OCI-LY3 (cell line): ENCODE results near the gene NIPSNAP2.

Source experiments
- H2AFZ ChIP-seq: fragments of 200-600, 300-600 bp; shearing (Covaris generic); 2 replicates; pipeline ENCODE4 v1.6.0; 2014; ENCODE audit warnings: antibody characterized with exemption, low read depth, low read length
- H3K27ac ChIP-seq: fragments of 200-600, 300-600 bp; sonication (generic); 2 replicates; pipeline ENCODE4 v1.5.1; 2014; ENCODE audit warnings: mild to moderate bottlenecking, low read length, moderate library complexity, mixed read lengths
- H3K27me3 ChIP-seq: fragments of 200-600, 300-600 bp; sonication (generic); 2 replicates; pipeline ENCODE4 v1.6.1; 2014; ENCODE audit warnings: low read depth, low read length, mixed read lengths
- H3K36me3 ChIP-seq: fragments of 200-600, 300-600 bp; sonication (generic); replicated peaks from 2 replicates; pipeline ENCODE3; 2014; ENCODE audit warnings: low read depth, low read length, mixed read lengths
- H3K4me1 ChIP-seq: fragments of 300-600, 200-600 bp; sonication (generic); 2 replicates; pipeline ENCODE4 v1.6.1; 2014; ENCODE audit warnings: low read length, mixed read lengths
- H3K4me2 ChIP-seq: fragments of 200-600, 300-600 bp; sonication (generic); 2 replicates; pipeline ENCODE4 v1.6.1; 2014; ENCODE audit warnings: low read length, mixed read lengths
- H3K4me3 ChIP-seq: fragments of 300-600, 200-600 bp; sonication (generic); 2 replicates; pipeline ENCODE4 v1.5.1; 2014; ENCODE audit warnings: antibody characterized with exemption, mild to moderate bottlenecking, low read length, moderate library complexity
- H3K79me2 ChIP-seq: fragments of 300-600, 200-600 bp; shearing (Covaris generic); 2 replicates; pipeline ENCODE4 v1.6.1; 2014; ENCODE audit warnings: mild to moderate bottlenecking, low read length, mixed read lengths
- H3K9ac ChIP-seq: fragments of 300-600, 200-600 bp; shearing (Covaris generic); 2 replicates; pipeline ENCODE4 v1.6.0; 2014; ENCODE audit warnings: mild to moderate bottlenecking, low read length, moderate library complexity
- H3K9me3 ChIP-seq: fragments of 200-600, 300-600 bp; shearing (Covaris generic); 2 replicates; pipeline ENCODE4 v1.6.1; 2014; ENCODE audit warnings: low read length, mixed read lengths; ENCODE audit not compliant: insufficient read depth
- H4K20me1 ChIP-seq: fragments of 200-600, 300-600 bp; sonication (generic); 2 replicates; pipeline ENCODE4 v1.6.1; 2016; ENCODE audit warnings: low read length, mixed read lengths; ENCODE audit not compliant: insufficient read depth
- CTCF ChIP-seq: fragments of 200-600, 300-600 bp; sonication (generic); IDR thresholded peaks from 2 replicates; pipeline ENCODE4 v1.5.1; 2014; ENCODE audit warnings: antibody characterized with exemption, low read length, low read depth
- EZH2phosphoT487 ChIP-seq: fragments of 200-600 bp; shearing (Covaris generic); IDR thresholded peaks from 2 replicates; pipeline ENCODE4 v1.6.1; 2018; ENCODE audit warnings: antibody characterized with exemption, mixed run types, low read depth

Gene NIPSNAP2

GRCh38 chr7:55953707-55954475 lies 10.5 kb upstream of the NIPSNAP2 start:
- no peak overlapping the region for H2AFZ ChIP-seq
- H3K4me1 ChIP-seq: no peaks in the 10 kb centered on the region
- H3K36me3 ChIP-seq: peaks cover 17% of the 10 kb centered on the region
- H3K27me3 ChIP-seq: no peaks in the 10 kb centered on the region
- H3K9me3 ChIP-seq: no peaks in the 10 kb centered on the region
- TF ChIP-seq EZH2phosphoT487: no peak
- TF ChIP-seq CTCF: no peak
- H3K4me2 ChIP-seq: no peak overlapping the region
- H3K9ac ChIP-seq: no peak overlapping the region
- H3K79me2 ChIP-seq: peaks cover 26% of the 10 kb centered on the region
- H3K4me3 ChIP-seq: no peak overlapping the region
- no peak overlapping the region for H3K27ac ChIP-seq
- H4K20me1 ChIP-seq: no peaks in the 10 kb centered on the region

DNA sequence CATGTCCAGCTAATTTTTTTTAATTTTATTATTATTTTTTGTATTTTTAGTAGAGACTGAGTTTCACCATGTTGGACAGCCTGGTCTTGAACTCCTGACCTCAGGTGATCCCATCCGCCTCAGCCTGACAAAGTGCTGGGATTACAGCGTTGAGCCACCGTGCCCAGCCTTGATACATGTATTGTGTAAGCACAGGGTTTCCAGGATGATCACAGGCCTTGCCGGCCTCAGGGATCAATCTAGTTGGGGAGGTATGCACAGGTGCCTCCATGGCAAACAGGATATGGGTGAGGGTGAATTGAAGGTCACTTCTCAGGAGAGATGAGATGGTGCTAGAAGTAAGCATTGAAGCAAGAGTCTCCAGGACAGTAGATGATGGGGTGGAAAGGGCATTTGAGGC lies 7.2 kb upstream of the NIPSNAP2 start:
- no peak overlapping the region for H2AFZ ChIP-seq
- H3K9ac ChIP-seq: no peak overlapping the region
- H3K4me1 ChIP-seq: no peaks in the 10 kb centered on the region
- peaks cover 19% of the 10 kb centered on the region for H3K79me2 ChIP-seq
- TF ChIP-seq CTCF: no peak
- no peak for TF ChIP-seq EZH2phosphoT487
- H3K27me3 ChIP-seq: no peaks in the 10 kb centered on the region
- H3K27ac ChIP-seq: no peak overlapping the region
- no peak overlapping the region for H3K4me2 ChIP-seq
- peaks cover 17% of the 10 kb centered on the region for H3K36me3 ChIP-seq
- no peaks in the 10 kb centered on the region for H3K9me3 ChIP-seq
- no peaks in the 10 kb centered on the region for H4K20me1 ChIP-seq
- H3K4me3 ChIP-seq: no peak overlapping the region

GRCh38 chr7:55962014-55962413 lies 2.4 kb upstream of the NIPSNAP2 start:
- peaks cover 24% of the 10 kb centered on the region for H3K79me2 ChIP-seq
- TF ChIP-seq CTCF (no peak), EZH2phosphoT487 (no peak)

GRCh38 chr7:55963584-55964168 lies 709 bp upstream of the NIPSNAP2 start:
- TF ChIP-seq EZH2phosphoT487 (no peak), CTCF (no peak)
- Histone ChIP-seq H3K4me2 (peak overlapping the region; percentile 95), H3K9me3 (no peaks in the 10 kb centered on the region), H3K27ac (no peak overlapping the region), H2AFZ (peak overlapping the region; percentile 81), H3K4me3 (peak overlapping the region; percentile 75), H3K9ac (peak overlapping the region; percentile 52), H3K27me3 (no peaks in the 10 kb centered on the region), H3K79me2 (peaks cover 28% of the 10 kb centered on the region), H3K36me3 (peaks cover 5% of the 10 kb centered on the region), H4K20me1 (no peaks in the 10 kb centered on the region), H3K4me1 (peaks cover 7% of the 10 kb centered on the region)

More at GRCh38 chr7:55962014-55962413, 2.4 kb upstream of the NIPSNAP2 start:
- no peak overlapping the region for H3K4me3 ChIP-seq
- H3K27ac ChIP-seq: no peak overlapping the region
- H2AFZ ChIP-seq: no peak overlapping the region
- no peaks in the 10 kb centered on the region for H3K27me3 ChIP-seq
- H3K9ac ChIP-seq: no peak overlapping the region
- no peaks in the 10 kb centered on the region for H4K20me1 ChIP-seq
- H3K4me1 ChIP-seq: peaks cover 7% of the 10 kb centered on the region
- no peak overlapping the region for H3K4me2 ChIP-seq
- no peaks in the 10 kb centered on the region for H3K9me3 ChIP-seq
- peaks cover 10% of the 10 kb centered on the region for H3K36me3 ChIP-seq
